AG10803 (cell line): Measurements from ENCODE around the gene OR4K1.
"Not testable (repeated sequence)": the region's sequence is repeated elsewhere in the genome, so short reads cannot be mapped to it uniquely, and the experiment has no call there.

Experiments
- DNase-seq: peaks from one replicate; pipeline ENCODE4 v3.0.0; 2010; ENCODE audit warnings: low read depth
- H3K4me3 ChIP-seq: 2 replicates; pipeline ENCODE4 v1.5.1; 2011; ENCODE audit warnings: mild to moderate bottlenecking, low read length, control low read depth
- TF ChIP-seq, protein P1 (sequence below): conservative IDR thresholded peaks from 2 replicates; pipeline ENCODE4 v1.5.1; 2011; ENCODE audit warnings: mild to moderate bottlenecking, low read length, control low read depth, inconsistent platforms

Gene OR4K1

DNA sequence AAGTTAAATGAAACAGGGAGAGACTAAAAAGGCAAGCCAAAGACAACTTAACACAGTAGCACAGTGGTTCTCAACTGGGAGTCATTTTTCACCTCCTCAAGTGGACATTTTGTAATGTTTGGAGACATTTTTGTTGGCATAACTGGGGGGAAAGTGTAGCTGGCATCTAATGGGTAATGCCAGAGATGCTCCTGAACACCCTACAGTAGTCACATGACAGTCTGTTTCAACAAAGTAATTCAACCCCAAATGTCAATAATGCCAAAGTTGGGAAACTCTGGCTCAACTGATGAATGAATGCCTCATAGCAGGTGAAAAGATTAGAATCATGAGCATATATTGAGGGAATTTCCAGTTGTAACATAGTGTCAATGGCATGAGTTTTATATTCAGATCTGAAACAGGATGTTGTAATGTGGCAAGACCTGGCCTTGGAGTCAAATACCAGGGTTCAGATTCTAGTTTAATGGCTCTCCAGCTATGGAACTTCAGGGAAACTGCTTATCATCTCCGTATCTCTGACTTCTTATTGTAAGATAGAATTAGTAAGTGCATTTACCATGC, 12.7 kb upstream of the OR4K1 start:
- H3K4me3 ChIP-seq, result no peak overlapping the region
- no peak for DNase-seq
- TF ChIP-seq, protein P1, sequence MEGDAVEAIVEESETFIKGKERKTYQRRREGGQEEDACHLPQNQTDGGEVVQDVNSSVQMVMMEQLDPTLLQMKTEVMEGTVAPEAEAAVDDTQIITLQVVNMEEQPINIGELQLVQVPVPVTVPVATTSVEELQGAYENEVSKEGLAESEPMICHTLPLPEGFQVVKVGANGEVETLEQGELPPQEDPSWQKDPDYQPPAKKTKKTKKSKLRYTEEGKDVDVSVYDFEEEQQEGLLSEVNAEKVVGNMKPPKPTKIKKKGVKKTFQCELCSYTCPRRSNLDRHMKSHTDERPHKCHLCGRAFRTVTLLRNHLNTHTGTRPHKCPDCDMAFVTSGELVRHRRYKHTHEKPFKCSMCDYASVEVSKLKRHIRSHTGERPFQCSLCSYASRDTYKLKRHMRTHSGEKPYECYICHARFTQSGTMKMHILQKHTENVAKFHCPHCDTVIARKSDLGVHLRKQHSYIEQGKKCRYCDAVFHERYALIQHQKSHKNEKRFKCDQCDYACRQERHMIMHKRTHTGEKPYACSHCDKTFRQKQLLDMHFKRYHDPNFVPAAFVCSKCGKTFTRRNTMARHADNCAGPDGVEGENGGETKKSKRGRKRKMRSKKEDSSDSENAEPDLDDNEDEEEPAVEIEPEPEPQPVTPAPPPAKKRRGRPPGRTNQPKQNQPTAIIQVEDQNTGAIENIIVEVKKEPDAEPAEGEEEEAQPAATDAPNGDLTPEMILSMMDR, result no peak

- no peak overlapping the region for H3K4me3 ChIP-seq
- no peak for DNase-seq
- TF ChIP-seq, protein P1, result no peak
Observed at GRCh38 chr14:19918553-19919264, 12.0 kb upstream of the OR4K1 start.

DNA sequence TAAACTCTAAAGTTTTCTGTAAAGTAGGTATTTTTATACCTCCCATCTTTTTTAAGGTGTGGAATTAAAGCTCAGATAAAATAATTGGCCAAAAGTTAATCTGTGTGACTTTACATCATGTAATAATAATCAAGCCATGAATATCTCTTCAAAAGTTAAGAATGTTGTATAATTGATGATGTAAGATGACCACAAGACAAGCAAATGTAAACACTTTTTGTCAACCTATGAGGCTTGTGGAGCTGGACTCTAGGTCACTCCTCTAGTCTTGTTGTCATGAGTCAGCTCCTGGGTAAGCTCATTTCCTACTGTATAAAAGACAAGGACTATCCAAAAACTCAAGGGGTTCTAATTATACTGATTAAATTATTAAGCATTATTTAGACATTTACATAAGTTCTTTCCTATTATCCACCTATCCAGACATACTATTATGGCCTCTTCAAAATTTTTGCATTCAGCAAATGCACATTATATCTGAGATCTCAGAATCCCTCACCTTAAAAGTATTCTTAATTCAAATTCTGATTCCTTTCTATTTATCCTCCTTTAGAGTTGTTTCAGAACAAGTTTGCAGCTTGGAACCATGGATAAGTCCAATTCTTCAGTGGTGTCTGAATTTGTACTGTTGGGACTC, 10.6 kb upstream of the OR4K1 start, which contains the start of gene OR4K5:
OR4K5 (plus strand) TSS at position 587 of the 637 bp plus-strand sequence; CDS start at position 587, 0 bp downstream.
- DNase-seq, result no peak
- TF ChIP-seq, protein P1, result no peak

DNA sequence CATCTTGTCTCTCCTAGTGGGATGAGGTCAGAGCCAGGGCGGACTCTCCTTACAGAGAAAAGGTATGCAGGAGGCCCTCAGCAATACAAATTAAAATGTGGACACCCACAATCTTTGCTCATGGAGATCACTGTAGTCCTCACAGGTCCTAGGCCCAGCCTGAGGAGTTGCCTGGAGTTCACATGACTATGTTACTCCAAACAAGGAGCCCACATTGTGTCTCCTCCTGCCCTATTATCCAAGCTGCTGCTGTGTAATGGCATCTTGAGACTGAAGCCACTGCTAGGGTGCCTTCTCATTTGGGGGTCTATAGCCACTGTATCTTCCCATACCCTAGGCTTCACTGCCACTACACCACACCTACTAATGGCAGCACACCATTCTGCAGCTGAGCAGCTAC, 11.0 kb downstream of the OR4K1 start:
- TF ChIP-seq, protein P1, result no peak
- DNase-seq, result no peak
- H3K4me3 ChIP-seq, result no peak overlapping the region

More for the DNA sequence above, 10.6 kb upstream of the OR4K1 start, which contains the start of gene OR4K5:
- H3K4me3 ChIP-seq, result no peak within 1 kb of the TSS

GRCh38 chr14:19947413-19948090, 16.8 kb downstream of the OR4K1 start:
- DNase-seq, result no peak
- H3K4me3 ChIP-seq, result no peak overlapping the region
- TF ChIP-seq, protein P1, result no peak

DNA sequence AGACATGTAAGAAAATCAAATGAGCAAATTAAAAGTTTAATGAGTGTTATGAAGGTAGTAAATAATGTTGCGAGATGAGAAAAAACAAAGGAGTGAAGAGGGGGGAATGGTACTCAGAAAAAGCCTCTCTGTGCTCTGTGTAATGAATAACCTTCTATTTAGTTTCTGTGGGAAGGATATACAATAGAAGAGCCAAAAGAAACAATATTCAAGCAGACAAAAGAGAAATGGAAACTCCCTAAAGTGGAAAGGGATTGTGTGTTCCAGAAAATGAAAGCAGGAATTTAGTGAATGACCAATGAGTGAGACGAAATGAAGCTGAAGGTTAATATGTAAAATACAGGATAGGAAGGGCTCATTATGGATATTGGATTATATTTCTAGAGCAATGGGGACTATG, 18.5 kb downstream of the OR4K1 start:
- no peak for DNase-seq
- no peak overlapping the region for H3K4me3 ChIP-seq
- TF ChIP-seq, protein P1, result no peak

GRCh38 chr14:19969735-19970134, 39.0 kb downstream of the OR4K1 start:
- DNase-seq, H3K4me3 ChIP-seq: not testable (repeated sequence)
